DMS 273 (cell line): ENCODE data around the gene GPR52.
A peak's percentile ranks its signal among the peaks of the same experiment; 100 is the strongest.
"Not testable (repeated sequence)": the region's sequence is repeated elsewhere in the genome, so short reads cannot be mapped to it uniquely, and the experiment has no call there.

Source experiments
- DNase-seq: peaks from one replicate; lab custom pipeline; 2025; ENCODE audit not compliant: unreplicated experiment; lab: John Stamatoyannopoulos, UW

GPR52 gene, protein sequence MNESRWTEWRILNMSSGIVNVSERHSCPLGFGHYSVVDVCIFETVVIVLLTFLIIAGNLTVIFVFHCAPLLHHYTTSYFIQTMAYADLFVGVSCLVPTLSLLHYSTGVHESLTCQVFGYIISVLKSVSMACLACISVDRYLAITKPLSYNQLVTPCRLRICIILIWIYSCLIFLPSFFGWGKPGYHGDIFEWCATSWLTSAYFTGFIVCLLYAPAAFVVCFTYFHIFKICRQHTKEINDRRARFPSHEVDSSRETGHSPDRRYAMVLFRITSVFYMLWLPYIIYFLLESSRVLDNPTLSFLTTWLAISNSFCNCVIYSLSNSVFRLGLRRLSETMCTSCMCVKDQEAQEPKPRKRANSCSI

DNA sequence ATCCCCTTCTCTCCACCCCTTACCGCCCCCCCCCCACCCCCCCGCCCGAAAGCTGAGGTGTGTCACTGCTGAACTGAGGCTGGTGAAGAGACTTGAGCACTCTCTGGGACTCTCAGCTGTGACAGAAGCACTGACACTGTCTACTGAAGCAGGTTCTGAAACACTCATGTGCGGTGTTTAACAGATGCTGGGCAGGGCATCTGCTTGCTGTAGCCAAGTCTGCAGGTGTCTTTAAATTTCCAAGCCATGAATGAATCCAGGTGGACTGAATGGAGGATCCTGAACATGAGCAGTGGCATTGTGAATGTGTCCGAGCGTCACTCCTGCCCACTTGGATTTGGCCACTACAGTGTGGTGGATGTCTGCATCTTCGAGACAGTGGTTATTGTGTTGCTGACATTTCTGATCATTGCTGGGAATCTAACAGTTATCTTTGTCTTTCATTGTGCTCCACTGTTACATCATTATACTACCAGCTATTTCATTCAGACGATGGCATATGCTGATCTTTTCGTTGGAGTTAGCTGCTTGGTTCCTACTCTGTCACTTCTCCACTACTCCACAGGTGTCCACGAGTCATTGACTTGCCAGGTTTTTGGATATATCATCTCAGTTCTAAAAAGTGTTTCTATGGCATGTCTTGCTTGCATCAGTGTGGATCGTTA is at the start of gene GPR52:
TSS of gene GPR52 (plus strand) at position 99 of the 665 bp plus-strand sequence. CDS start at position 247, 148 bp downstream.
- DNase-seq, result no peak

DNA sequence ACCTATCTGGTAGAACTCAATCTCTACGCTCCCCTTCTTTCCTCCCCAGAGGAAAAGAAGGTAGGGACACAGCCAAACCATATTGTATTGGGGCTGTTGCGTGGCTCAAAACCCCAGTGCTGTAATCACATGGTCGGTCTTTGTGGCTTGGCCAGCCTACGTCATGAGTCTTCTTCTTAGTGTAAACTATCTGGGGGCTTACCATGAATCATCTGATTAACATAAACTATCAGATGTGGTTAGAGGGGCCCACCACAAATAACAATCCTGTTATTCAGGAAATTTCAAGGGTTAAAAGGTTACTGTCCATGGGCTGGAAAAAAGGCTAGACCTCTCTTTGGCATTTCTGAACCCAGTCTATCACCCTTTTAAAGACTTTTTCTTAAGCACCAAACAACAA is 49.5 kb upstream of the GPR52 start:
- DNase-seq, result no peak

DNA sequence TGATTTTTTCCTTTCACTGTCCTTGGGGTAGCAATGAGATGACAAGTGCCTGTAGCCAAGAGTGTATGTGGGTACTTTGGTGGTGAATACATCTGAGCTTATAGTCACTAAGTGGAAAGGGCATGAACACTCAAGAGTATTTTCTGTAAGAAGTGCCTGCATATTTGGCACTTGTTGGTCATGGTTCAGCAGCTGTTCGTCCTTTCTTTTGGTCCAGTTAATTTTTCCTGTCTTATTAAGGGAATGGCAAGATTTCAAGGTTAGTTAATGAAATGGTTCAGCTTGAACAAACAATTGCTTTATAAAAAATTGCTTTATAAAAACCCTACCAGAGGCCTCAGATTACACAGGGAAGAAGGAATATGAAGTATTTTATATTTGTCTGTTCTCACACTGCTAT is 48.6 kb upstream of the GPR52 start:
- DNase-seq, result no peak

DNA sequence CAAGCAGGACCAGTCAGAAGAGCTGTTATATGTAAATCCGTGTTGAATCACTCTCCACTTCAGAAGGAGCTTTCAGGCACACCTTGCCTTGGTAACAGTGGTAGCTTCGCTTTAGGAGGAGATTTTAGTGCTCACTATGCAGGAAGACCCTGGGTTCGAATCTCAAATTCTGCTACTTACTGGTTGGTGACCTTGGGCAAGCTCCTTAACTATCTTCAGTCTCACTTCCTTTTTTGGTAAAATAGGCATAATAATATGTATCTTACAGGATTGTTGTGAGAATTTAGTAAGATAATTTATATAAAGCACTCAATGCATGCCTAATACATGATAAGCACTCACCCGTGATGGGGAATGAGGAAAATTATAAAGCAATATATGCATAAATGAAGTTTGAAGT is 46.7 kb upstream of the GPR52 start:
- DNase-seq, result no peak

DNA sequence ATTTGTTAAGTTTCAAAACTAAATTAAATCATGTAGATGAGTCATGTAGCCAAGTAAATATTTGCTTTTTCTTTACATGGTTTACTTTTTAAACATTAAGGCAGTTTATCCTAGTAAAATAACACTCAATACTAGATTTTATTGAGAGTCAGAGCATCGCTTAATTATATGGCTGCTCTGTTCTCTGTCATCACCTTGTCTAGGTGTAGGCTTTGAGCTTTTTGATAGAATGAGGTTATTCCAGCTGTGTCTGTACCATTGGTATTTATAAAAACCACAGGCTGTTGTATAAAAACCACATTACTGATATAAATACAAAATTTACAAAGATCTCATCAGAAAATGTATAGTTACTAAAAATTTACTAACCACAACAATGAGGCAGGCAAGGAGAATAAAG is 42.5 kb upstream of the GPR52 start:
- DNase-seq, result no peak

DNA sequence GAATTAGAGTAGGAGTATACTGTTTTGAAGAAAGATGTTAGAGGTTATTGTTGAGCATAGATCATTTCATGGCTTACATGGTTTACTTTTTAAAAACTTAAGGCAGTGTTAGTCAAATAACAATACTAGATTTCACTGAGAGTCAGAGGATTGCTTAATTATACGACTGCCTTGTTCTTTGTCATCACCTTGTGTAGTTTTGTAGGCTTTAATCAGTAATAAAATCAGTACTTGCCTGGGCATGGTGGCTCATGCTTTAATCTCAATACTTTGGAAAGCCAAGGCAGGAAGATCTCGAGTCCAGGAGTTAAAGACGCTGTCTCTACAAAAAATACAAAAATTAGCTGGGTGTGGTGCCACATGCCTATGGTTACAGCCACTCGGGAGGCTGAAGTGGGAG is 41.3 kb upstream of the GPR52 start:
- DNase-seq, result no peak

DNA sequence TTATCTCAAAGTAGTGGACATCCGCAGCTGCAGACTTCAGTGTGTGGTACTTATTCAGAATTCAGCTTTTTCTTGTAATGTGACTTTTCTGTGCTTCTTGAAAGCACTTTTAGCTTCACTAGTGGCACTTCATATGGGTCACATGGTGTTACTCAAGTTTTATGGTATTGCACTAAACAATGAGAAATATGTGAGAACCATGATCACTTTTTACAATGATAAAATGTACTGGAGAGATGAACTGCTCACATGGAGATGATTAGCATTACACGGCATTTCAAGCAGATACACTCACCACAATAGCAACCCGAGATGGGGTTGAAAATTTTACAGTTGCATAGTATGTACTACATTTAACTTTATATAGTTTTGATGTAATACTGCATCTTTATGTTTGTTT is 40.1 kb upstream of the GPR52 start:
- DNase-seq, result no peak

DNA sequence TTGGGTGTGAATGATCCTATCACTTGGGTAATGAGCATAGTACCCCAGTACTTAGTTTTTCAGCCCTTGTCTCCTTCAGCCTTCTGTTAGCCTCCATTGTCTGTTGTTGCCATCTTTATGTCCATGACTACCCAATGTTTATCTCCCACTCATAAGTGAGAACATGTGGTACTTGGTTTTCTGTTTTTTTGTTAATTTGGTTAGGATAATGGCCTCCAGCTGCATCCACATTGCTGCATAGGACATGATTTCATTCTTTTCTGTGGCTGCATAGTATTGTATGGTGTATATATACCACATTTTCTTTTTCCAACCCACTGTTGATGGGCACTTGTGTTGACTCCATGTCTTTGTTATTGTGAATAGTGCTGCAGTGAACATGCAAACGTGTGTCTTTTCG is 39.6 kb upstream of the GPR52 start:
- no peak for DNase-seq

DNA sequence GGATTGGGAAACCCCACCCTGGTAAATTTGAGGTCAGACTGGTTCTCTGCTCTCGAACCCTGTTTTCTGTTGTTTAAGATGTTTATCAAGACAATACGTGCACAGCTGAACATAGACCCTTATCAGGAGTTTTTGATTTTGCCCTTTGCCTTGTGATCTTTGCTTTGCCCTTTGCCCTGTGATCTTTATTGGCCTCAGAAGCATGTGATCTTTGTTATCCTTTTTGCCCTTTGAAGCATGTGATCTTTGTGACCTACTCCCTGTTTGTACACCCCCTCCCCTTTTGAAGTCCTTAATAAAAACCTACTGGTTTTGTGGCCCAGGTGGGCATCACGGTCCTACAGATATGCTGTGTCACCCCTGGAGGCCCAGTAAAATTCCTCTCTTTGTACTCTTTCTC is 38.0 kb upstream of the GPR52 start:
- not testable (repeated sequence) for DNase-seq

DNA sequence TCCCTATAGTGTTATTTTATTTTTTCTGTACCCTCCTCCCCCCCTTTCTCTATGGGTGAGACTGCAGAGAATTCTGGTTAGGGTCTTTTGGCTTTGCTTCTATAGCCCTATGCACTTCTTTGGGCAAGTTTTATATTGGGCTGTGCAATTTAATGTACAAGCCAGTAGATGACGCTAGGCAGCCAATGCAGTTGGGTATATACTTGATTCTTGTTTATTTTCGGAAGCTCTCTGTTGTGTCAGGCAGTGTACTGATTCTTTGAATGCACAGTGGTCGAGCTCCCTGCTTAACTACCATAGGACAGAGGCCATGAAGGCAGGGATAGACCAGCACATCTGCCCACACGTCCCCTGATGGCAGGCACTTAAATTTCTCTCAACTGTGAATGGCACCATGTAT is 34.1 kb upstream of the GPR52 start:
- peak; percentile 9 for DNase-seq

DNA sequence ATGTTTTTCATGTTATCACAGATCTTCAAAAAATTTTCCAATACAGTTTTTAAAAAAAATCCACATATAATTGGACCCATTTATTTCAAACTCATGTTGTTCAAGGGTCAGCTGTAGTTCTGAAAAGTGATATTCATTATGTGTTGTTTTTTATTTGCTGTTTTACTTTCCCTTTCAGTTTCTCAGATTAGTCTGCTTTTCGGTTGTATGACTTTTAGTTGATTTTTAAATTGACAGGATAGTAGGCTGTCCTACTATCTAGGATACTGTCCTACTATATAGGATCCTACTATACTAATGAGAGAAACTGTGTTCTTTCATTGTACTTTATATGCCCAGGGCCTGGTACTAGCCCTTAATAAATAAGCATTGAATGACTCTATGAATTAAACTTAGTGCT is 33.6 kb upstream of the GPR52 start:
- DNase-seq, result no peak

DNA sequence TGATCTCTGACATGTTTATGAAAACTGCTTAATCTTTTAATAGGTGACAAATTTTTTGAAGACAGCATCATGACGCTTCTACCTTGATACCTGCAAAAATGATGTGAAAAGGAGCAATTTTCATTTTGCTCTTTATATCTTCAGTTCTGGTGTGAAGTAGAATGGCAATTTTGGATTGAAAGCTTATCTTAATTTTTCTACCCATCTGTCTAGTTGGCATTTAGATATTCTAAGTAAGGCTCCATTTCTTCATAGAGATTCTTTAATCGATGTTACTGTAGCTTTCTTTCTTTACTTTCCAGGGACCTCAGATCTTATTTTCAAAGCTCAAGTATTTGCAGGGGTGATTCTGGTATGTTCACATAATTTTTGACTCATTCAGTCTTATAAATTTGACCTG is 32.3 kb upstream of the GPR52 start:
- DNase-seq, result no peak

DNA sequence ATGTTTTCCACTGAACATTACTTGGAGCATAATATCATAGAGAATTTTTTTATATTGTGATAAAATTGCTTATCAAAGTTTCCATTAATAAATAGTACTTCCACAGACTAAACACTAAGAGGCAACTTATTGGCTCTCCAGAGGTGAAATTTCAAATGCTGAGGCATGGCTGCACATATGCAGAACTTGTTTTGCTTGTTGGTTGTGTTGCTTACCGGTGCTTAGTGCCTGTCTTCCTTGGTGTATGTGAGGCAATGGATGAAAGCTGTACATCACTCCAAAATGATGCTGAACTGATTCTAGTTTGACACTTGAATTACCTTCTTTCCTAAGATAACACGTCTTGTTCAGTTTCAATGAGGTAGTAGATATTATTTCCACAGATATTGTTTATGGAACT is 29.8 kb upstream of the GPR52 start:
- no peak for DNase-seq

DNA sequence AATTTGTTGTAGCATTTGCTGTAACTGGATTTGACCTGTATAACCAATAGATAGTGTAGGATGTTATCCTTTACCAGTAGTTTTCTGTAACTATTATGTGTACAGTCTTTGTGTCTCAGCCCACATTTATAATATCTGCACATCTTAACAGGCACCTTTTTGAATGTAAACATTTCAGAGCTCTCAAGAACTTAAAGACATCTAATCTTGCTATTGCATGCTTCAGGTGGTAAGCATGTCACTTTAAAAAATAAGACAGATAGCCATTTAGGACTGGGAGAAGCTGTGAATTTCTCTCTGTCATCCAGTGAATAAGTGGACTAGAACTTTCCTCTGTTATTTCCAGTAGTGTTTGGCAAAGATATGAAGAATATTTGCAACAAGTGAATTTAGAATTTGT is 22.6 kb upstream of the GPR52 start:
- no peak for DNase-seq

DNA sequence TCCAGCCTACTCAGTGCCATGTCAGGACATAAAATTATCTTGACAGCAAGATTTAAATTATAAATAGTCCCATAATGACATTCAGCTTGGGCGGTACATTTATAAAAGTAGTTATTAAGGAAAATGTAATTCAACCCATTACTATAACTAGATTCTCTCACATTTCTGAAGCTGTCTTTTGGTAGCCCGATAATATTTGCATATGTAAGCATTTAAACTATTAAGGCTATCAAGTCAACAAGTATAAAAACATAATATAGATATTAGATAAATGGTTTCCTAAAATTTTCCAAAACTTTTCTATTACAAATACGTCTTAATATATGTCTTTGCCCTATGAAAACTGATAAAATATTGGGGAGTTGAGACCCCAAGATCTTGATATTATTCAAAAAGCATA is 21.6 kb upstream of the GPR52 start:
- DNase-seq, result no peak

DNA sequence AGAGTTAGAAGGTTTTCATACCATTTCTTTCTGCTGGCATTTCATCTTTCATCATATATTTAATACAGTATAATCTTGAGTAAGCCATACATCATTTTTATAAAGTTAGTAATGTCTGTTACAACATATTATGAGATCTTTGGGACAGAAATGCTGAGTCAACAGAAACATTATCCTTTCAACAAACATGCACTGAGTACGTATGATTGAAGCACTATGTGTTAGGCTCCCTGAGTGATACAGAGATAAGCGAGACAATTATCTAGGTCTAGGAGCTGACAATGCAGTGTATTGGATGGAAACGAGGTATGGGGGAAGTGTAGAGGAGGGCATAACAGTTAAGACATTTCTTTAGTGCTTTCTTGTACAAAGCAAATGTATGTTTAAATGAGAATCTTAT is 19.7 kb upstream of the GPR52 start:
- DNase-seq, result no peak

DNA sequence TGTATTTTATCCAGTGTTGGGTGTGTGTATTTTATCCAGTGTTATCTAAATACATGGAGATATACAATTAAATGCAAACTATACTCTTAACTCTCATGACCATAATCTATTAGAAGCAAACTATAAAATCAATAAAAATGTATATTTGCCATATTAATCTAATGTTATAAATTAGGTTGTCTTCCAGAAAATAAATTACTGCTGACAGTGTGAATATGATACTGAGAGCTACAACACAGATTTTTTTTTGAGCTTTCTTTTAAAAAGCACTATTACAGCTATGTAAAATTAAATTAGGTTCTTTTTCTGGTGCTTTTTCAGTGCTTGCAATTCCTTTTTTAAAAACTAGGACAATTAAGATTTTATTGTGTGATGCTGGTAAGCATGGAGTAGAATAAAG is 19.0 kb upstream of the GPR52 start:
- DNase-seq, result no peak

DNA sequence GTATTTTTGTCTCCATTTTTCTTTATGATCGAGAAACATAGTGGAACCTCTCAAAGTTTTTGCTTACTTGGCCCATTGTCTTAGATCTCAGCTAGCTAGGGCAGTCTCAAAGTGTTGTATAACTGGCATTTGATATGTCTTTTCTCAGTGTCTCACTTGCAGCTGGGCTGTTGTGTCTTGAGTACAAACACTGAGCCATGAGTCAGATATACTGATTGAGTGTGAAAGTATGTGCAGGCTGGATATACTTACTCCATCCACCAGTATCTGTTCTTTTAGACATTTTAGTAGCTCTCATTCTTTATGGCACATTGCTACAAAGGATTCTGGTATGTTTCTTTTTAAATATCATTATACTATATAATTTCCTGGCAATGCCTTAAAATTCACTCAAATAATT is 14.3 kb upstream of the GPR52 start:
- DNase-seq, result no peak

DNA sequence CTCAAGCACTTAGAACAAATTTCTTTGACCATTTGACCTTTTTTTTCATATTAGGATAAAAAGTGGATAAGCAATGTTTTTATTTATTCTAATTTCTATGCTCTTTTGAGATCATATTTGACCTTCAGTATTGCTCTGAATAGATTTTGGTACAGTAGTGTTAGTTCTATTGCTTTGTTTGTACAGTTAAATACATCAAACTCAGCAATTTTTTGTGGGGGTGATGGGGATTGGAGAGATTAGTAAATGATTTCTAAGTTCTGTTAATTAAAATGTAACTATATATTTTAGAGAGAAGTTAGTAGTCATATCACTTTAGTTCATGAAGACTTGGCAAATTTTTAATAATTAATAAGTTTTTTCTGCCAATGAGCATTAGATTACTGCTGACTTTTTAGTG is 2.4 kb upstream of the GPR52 start:
- no peak for DNase-seq

DNA sequence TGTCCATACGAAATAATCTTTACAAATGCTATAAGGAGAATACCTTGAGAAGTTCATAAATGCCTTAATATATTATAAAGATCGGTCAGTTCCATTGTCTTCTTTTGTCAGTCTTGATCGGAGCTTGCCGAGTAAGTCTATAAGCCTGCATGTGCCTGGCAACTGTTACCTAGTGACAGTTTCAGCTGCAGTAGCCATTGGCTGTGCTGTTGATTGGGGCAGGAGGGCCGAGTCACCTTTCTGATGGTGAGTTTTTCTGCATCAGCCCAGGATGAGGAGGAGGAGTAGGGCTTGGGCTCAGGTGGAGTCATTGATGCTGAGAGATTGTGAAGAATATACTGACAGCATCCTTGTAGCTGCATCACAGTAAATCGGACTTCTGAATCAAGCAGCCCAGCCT is 1.9 kb upstream of the GPR52 start:
- no peak for DNase-seq

DNA sequence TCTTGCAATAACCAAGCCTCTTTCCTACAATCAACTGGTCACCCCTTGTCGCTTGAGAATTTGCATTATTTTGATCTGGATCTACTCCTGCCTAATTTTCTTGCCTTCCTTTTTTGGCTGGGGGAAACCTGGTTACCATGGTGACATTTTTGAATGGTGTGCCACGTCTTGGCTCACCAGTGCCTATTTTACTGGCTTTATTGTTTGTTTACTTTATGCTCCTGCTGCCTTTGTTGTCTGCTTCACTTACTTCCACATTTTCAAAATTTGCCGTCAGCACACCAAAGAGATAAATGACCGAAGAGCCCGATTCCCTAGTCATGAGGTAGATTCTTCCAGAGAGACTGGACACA is 743 bp downstream of the GPR52 start:
- no peak for DNase-seq

DNA sequence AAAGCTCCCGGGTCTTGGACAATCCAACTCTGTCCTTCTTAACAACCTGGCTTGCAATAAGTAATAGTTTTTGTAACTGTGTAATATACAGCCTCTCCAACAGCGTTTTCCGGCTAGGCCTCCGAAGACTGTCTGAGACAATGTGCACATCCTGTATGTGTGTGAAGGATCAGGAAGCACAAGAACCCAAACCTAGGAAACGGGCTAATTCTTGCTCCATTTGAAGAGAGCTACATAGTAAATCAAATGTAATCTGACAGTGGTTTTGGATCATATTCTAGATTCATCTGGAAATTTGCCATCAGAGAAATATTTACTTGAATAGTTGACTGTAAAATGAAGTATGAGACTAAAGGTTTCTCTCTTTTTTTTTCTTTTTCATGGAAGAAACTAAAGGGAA is 1.2 kb downstream of the GPR52 start:
- no peak for DNase-seq

DNA sequence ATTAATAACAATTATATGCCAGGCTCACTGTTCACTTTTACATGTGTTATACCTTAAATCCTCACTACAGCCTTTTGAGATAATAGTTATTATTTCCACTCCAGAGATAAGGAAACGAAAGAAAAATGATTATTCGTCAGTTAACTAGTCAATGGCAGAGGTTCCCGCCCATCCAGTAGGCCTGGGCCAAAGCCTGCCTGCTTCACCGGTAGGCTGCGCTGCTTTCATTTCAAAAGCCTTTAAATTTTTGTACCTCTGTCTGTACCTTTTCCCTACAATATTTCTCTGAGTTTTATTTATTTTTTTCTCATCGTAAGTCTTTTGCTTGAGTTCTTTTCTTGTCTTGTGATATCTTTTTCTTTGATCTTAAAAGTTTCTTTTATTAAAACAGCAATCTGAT is 3.6 kb downstream of the GPR52 start:
- no peak for DNase-seq
